GM21367 (cell line): ENCODE data around the gene KLF2.
"Not testable (repeated sequence)": the region's sequence is repeated elsewhere in the genome, so short reads cannot be mapped to it uniquely, and the experiment has no call there.

Source experiments
- ATAC-seq: cut with Tn5 transposase; IDR thresholded peaks from one replicate; pipeline ENCODE4 v1.9.1; 2021; ENCODE audit not compliant: unreplicated experiment

Gene KLF2

GRCh38 chr19:16324384-16325160 is at the start of gene KLF2:
KLF2 (plus strand) TSS chr19:16324826; CDS start chr19:16324924, 98 bp downstream.
- ATAC-seq = peak; percentile 42

- ATAC-seq = no peak
Measured at GRCh38 chr19:16280306-16280705, 44.3 kb upstream of the KLF2 start.

- no peak for ATAC-seq
Measured at GRCh38 chr19:16281743-16282142, 42.9 kb upstream of the KLF2 start.

- ATAC-seq = no peak
Measured at GRCh38 chr19:16283210-16284061, 41.2 kb upstream of the KLF2 start.

GRCh38 chr19:16284505-16284904 is 40.1 kb upstream of the KLF2 start:
- ATAC-seq = no peak

- ATAC-seq = not testable (repeated sequence)
Measured at GRCh38 chr19:16285079-16285478, 39.5 kb upstream of the KLF2 start.

- no peak for ATAC-seq
Measured at GRCh38 chr19:16285769-16286498, 38.7 kb upstream of the KLF2 start.

GRCh38 chr19:16288544-16288943 is 36.1 kb upstream of the KLF2 start:
- ATAC-seq = no peak

- ATAC-seq = no peak
Measured at GRCh38 chr19:16289594-16289993, 35.0 kb upstream of the KLF2 start.

GRCh38 chr19:16290692-16291091 is 33.9 kb upstream of the KLF2 start:
- no peak for ATAC-seq

GRCh38 chr19:16293118-16294091 is 31.2 kb upstream of the KLF2 start:
- no peak for ATAC-seq

- no peak for ATAC-seq
Measured at GRCh38 chr19:16295057-16295456, 29.6 kb upstream of the KLF2 start.

GRCh38 chr19:16296713-16297112 is 27.9 kb upstream of the KLF2 start:
- no peak for ATAC-seq

- ATAC-seq = no peak
Measured at GRCh38 chr19:16297575-16298178, 26.9 kb upstream of the KLF2 start.

- ATAC-seq = no peak
Measured at GRCh38 chr19:16298334-16298733, 26.3 kb upstream of the KLF2 start.

- ATAC-seq = no peak
Measured at GRCh38 chr19:16301999-16302694, 22.5 kb upstream of the KLF2 start.

GRCh38 chr19:16303755-16304154 is 20.9 kb upstream of the KLF2 start:
- ATAC-seq = no peak

- not testable (repeated sequence) for ATAC-seq
Measured at GRCh38 chr19:16304511-16304910, 20.1 kb upstream of the KLF2 start.

GRCh38 chr19:16305060-16305459 is 19.6 kb upstream of the KLF2 start:
- ATAC-seq = not testable (repeated sequence)
